Measurements from ENCODE around the gene UBE2M.
"Not testable (repeated sequence)": the region's sequence is repeated elsewhere in the genome, so short reads cannot be mapped to it uniquely, and the experiment has no call there.

UBE2M gene

DNA sequence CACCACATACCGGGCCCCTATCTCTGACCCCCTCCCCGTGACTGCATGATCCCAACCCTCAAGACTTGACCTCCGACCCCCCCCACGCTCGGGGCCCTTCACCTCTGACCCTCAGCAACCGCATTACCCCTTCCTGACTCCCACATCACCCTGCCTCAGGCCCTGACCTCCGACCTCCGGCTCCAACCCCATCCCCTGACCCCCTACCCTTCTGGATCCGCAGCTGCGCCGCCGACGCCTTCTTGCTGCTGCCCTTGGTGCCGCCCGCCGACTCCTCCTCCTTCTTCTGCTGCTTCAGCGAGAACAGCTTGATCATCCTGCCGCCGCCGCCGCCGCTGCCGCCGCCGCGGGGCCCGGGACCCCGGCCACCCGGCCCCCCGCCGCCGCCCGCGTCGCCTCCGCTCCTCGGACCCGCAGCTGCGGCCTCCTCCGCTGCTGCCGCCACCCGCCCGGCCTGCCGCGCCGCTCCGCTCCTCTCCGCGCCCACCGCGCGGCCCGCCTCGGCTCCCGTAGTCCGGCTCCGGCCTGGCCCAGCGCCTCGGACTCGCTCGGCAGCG, at the start of gene UBE2M:
TSS of gene UBE2M (minus strand) at position 546 of the 557 bp plus-strand sequence. CDS start at position 316, 230 bp downstream.
- peak; percentile 56 for DNase-seq

DNA sequence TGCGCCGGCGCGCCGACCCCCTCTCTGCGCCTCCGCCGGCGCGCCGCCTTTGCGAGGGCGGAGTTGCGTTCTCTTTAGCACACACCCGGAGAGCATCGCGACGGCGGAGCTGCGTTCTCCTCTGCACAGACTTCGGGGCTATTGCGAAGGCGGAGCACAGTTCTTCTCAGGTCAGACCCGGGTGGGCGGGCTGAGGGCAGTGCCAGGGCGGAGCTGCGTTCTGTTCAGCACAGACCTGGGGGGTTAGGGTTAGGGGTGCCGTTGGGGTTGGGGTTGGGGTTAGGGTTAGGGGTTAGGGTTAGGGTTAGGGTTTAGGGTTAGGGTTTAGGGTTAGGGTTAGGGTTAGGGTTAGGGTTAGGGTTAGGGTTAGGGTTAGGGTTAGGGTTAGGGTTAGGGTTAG, 48.8 kb upstream of the UBE2M start:
- DNase-seq, result not testable (repeated sequence)

DNA sequence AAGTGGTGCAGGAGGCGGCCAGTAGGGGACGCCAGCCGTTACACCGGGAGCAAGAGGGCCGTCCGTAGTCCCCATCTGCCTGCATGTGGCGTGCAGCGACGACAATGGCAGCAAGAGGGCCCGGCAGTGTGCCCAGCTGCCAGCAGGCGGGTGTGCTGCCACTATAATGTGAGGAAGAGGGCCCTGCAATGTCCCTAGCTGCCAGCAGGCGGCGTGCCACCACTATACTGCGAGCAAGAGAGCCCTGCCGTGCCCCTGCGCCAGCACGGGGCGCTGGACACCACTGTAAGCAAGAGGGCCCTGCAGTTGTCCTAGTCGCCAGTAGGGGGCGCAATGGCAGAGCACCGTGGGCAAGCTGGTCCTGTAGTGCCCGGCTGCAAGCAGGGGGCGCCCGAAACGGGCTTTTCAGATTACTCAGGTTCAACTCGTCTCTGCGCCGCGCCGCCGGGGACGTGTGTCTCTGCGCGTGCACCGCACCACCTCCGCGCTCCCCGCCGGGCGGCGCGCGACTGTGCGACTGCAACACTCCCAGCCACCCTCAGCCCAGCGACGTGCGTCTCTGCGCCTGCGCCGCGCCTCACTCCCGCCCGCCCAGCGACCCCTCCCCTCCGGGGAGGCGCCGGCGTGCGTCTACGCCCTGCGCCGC, 48.0 kb upstream of the UBE2M start:
- not testable (repeated sequence) for DNase-seq

DNA sequence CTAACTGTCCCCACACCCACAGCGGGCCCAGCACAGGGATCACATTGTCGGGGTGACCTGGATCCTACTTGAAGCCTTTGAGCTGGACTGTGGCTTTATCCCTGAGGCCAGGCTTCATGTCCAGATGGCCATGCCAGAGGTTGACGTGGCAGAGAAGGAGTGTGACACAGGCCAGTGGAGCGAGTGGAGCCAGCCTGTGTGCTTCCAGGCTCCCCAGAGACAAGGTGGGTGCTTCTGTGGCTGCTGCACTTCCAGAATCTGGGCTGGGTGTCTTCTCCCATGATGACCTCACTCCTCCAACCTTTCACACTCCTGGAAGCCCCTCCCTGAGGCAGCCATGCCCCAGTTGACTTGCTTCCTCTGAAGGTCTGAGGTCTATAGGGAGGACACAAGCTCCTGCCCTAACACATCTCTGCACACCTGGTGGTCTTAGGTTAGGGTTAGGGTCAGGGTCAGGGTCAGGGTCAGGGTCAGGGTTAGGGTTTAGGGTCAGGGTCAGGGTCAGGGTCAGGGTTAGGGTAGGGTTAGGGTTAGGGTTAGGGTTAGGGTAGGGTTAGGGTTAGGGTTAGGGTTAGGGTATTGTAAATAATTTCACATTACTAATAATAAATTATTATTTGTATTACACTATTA, 27.8 kb upstream of the UBE2M start:
- DNase-seq, result no peak

DNA sequence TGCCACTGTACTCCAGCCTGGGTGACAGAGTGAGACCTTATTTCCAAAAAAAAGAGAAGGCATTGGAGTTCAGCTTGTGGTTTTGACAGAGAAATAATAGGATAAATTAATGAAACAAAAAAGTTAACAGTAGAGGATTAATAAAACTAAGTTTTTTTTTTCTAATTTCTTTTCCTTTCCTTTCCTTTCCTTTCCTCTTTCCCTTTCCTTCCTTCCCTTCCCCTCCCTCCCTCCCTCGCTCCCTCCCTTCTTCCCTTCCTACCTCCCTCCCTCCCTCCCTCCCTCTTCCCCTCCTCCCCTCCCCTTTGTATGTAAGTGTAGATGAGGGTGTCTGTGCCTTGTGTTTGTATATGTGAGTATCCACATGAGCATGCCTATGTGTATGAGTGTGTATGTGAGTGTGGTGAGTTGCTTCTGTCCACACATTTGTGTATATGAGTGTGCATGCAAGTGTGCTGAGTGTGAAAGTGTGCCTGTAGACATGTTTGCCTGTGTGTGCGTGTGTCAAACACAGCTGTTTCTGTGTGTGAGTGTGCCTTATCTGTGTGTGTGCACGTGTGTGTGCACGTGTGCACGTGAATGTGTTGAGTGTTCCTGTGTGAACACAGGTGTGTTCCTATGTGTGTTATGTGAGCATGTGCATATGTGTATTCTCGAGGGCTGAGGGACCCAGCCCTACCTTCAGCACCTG, 27.2 kb upstream of the UBE2M start:
- no peak for DNase-seq

DNA sequence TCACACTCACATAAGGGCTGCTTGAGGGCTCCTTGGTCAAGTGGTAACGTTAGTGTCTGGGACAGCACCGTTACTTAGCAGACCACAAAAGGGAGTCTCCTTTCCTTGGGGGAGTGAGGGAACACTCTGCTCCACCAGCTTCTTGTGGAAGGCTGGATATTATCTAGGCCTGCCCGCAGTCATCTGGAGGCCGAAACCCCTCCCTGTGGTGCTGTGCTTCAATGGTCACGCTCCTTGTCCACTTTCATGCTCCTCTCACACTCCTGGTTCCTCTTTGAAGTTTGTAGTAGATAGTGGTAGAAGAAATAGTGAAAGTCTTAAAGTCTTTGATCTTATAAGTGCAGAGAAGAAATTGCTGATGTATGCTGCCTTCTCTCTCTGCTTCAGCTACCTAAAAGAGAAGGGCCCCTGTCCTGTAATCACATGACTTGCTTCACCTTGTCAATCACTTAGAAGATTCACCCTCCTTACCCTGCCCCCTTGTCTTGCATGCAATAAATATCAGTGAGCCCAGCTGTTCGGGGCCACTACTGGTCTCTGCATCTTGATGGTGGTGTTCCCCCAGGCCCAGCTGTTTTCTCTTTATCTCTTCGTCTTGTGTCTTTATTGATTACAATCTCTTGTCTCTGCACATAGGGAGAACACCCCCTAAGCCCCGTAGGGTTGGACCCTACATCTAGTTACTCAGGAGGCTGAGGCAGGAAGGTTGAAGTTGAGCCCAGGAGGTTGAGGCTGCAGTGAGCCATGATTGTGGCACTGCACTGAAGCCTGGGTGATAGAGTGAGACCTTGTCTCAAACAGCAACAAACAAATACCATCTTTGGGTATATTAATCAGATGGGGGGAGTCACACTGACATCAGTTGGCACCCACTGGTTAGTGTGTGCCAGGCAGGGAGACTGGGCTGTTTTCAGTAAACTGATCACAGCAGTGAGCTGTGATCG, 26.4 kb upstream of the UBE2M start:
- no peak for DNase-seq

DNA sequence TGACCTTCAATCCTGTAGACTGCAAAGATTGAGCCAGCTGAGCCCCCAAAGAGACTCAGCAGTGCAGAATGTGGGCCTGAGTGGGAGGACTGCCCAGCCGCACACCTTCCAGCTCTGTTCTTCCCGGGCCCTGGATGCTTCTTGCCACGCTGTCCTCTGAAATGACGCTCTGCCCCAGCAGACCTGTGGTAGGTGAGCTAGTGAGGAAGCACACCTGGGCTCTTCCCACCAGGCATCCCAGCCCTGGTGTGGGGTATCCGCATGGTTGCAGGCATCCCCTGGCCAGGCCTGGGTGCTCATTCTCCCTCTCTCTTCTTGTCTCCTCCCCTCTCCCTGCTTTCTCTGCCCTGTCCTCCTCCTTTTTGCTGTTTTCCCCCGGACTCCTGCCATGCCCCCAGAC, 24.6 kb upstream of the UBE2M start:
- DNase-seq, result no peak

DNA sequence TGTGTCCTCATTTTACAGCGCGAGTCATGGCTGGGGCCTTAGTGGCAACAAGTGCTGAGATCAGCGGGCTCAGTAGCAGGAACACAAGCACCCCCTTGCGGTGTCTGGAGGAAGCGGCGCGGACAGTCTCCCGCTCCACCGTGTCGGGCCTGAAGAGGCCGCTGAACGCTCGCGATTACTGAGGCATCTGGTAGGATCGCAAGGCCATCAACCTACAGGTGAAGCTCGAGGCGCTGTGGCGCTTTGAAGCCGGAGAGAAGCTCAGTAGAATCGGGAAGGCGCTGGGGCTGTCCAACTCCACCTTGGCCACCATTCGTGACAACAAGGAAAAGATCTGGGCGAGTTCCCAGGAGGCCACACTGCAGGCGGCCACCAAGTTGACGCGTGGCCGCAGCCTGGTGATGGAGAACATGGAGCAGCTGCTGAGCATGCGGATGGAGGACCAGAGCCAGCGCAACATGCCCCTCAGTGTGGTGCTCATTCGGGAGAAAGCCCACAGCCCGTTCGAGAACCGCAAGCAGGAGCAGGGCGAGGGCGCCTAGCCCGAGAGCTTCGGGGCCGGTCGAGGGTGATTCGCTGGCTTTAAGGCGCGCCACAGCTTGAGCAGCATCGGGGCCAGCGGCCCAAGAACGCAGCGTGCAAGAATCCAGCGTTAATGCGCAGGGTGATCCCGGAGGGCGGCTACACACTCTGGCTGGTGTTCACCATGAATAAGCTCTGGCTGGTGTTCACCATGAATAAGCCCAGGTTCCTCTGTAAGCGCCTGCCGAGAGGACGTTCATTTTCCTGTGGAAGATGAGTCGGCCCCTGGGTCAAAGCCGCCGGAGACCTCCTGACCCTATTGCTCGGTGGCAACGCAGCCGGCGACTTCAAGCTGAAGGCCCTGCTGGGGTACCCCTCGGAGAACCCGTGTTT, 23.1 kb upstream of the UBE2M start:
- DNase-seq, result peak; percentile 92

DNA sequence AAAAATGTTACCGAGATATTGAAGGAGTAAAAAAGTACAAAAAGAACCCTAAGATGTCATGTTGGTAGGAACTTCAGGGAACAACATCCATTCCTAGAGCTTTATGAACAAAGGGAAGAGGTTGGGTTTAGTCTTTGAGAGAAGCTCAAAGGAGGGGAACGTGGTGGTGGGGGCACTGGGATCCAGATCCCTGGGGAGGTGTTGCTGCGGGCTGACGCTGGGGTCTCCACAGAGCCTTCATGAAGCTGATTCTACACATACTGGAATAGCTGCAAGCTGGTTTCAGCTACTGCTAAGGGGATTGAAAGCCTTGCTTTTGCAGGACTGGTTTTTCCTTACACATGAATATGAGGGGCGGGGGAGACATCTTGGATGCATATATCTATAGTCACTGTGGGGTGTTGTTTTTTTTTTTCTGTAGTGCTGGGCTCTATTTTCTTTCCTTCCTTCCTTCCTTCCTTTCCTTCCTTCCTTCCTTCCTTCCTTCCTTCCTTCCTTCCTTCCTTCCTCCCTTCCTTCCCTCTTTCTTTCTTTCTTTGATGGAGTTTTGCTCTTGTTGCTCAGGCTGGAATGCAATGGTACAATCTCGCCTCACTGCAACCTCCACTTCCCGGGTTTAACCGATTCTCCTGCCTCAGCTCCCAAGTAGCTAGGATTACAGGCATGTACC, 21.2 kb upstream of the UBE2M start:
- DNase-seq, result no peak

DNA sequence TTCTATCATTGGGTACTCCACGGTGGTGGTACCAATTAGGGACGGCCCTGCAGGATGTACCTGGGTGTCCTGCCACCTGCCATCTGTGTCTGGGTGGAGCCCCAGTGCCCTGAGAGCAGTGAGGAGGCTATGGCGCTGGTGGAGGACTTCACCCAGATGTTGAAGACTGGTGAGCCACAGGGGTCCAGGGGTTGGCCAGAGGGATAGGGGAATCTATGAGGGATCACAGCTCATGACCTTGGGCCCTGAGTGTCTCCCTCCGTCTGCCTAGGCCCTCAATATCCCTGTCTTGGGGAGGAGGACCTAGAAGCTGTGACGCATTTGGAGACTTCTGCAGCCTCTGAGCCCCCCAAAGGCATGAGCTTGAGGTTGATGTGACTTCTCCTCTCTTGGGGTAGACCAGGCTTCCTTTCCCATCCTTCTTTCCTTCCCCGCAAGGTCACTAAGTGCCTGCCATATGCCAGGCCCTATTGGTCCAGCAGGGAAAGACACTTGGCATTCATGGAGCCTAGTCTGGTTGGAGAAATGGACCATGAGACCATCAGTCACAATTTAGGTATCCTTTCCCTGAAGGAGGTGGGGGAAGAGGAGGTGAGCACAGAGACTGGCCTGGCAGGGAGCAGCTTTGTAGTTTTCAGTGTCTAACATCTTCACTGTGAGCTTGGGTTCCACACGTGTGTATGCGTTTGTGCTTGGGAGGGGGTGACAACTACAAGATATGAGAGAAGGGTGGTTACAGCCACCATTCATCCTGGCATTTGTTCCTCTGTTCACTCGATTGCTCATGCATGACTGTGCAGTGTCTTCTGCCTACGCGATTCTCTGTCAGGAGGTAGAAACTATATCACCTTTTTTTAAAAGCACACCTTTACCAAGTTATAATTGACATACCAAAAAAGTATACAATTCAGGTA, 19.9 kb upstream of the UBE2M start:
- DNase-seq, result peak; percentile 8

DNA sequence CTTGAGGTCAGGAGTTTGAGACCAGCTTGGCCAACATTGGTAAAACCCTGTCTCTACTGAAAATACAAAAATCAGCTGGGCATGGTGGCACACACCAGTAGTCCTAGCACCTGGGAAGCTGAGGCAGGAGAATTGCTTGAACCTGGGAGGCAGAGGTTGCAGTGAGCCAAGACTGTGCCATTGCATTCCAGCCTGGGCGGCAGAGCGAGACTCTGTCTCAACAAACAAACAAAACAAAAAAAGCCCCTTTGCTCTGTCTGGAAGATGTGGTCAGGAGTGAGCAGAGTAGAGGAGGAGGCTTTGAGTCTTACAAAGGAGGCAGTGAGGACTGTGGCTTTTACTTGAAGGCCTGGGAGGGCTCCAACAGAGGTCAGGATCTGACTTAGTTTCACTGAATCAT, 19.2 kb upstream of the UBE2M start:
- DNase-seq, result peak; percentile 0

DNA sequence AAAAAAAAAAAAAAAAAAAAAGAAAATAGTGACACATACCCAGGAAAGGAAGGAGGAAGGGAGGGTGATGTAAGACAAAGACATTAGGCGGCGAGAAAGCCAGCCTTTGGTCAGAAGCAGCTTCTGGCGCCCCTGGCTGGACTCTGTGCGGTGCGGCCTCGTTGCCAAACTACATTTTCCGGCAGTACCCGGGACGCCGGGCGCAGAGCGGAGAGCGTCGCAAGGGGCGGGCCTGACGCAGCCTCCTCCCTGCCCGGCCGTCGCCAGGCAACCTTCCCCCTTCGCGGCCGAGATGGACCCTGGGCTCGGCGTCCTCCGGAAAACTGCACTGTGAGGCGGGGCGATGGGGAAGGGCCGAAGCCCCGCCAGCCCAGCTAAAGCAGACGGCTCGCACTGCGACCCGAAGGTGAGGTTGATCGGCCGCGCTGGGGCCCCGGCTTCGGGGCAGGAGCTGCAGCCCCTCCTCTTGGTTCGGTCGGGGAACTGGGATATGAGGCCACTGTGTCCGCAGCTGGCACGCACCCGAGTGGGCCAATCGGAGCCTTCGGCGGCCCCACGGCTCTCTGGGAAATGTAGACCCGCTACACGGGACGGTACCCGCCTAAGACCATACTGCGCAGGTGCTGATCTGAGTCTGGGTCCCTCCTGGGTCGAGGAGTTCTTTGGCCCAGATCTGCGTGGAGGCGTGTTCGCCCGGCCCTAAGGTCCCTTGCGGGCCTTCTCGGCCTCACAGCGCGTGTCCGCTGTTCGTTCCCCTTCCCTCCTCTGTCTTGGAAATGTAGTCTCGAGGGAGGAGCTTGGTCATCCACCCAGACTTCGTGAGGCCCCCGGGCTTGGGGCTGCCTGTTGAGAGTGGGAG, 17.0 kb upstream of the UBE2M start:
- DNase-seq, result peak; percentile 92

DNA sequence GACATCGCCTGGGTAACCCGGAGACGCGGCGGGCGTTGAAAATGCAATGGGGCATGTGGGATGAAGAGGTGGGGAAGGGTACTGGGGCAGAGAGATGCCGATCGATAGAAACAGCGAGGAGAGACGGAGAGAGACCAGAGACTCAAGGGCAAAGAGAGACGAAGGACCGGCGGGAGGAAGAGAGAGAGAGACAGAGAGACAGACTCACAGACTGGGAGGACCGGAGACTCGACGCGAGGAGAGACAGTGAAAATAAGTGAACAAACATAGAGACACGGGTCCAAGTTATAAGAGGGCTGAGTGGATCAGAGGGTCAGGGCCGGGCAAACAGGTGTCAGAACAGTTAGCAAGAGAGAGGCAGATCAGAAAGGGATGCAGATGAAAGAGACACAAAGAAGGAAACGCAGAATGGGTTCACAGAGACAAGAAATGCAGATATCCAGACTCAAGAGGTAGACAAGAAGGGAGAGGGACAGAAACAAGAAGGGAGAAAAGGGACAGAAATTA, 15.3 kb upstream of the UBE2M start:
- no peak for DNase-seq

DNA sequence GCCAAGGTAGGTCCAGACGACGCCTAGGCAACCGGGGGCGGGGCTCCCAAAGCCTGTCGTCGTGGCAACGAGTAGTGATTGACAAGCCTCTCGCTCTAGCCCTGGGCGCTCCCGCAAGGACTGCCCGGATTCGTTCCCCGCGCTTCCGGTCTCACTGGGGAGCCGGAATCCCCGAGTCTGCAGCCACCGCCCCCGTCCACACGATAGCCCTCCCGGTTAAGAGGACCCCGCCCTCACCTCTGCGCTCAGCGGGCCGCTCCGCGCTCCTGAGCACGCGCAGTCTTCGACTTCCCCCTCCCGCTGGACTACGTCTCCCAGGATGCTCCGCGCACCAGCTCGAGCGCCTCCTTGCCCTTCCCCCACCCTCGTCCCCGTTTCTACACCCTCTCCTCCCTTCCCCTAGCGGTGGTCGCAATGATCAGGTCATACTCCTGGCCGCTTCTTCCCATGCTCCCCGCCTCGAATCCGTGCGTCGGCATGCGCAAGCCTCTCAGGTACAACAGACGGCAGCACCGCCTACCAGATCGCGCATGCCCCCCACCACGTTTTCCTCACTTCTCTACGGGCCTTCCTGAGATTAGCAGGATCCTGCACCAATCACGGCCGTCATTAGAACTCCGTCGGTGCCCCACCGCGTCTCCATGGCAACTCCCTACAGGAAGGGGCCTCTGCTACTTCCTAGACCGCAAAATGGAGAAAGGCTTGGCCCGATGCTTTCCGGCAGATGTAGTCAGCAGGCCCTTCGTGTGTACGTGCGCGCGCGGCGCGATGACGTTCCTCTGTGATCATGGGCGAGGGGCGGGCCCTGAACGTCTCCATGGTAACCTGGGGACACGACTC, 14.6 kb upstream of the UBE2M start, which contains the start of gene MZF1:
TSS of gene MZF1 (minus strand) at position 518 of the 840 bp plus-strand sequence. CDS start 1,946 bp downstream, outside the sequence.
- peak; percentile 100 for DNase-seq

DNA sequence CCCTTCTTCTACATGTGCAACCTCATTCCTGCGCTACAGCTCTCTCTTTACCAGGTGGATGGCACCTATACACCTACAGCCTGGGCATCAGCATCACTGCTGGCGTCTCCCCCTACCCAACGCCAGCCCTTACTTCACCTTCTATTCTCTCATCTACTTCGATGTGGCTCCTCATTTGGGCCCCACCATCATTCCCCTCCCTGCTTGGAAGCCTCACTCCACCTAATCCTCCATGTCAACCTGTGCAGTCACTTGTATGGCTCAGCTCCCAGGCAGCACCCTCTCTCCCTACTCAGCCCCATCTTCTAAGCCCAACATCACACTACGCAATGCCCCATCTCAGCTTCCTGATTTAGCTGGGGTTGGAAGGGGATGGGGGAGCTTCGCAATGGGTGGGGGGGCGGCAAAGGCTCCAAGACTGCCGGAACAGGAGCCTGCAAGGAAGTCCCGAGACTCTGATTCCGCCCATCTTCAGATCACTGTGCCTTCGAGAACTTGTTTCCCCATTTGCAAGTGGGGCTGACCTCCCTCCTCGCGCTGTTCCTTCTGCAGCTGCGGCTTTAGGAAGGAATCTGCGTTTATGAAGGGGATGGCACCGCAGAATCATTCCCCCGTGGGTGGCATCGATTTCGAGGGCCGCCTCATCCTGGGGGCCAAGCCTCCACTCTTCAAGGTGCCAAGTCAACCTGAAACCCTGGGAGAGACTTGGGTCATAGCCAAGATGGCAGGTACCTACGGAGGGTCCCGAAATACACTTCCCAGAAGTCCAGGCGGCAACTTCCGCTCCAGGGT, 13.8 kb upstream of the UBE2M start:
- DNase-seq, result no peak

DNA sequence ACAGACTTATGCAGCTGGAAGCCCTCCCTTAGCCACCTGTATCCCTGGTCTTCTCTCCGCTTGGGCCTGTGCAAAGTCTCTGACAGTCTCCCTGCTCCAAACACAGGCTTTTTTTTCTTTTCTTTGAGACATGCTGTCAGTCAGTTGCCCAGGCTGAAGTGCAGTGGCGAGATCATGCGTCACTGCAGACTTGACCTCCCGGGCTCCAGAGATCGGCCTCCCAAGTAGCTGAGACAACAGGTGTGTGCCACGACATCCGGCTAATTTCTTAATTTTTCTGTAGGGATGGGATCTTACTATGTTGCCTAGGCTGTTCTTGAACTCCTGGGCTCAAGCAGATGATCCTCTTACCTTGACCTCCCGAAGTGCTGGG, 13.2 kb upstream of the UBE2M start:
- no peak for DNase-seq
